ENCODE measurements around the gene RNASE4. TPM values are rescaled to one million over a fixed set of nuclear protein-coding genes. Genes with fewer than 3 reads are reported as not detected.

The RNASE4 gene
- polyA plus RNA-seq, 1 of the 3 experiments (the other 2 are of a cell fraction), result 11.6 TPM

- Histone ChIP-seq H3K9ac (no peak overlapping the region), H3K27ac (ENCODE audit: low read depth in 2 of 2, low read length in 1 of 2) (no peak overlapping the region), H3F3A (replicated peaks; ENCODE audit: insufficient read depth) (peaks cover 3% of the 10 kb centered on the region), H3K27me3 (ENCODE audit: insufficient read depth) (peaks cover 77% of the 10 kb centered on the region), H3K9me3 (no peaks in the 10 kb centered on the region), H3K36me3 (replicated peaks in 1 of 2; ENCODE audit: control insufficient read depth in 1 of 2, insufficient read depth in 2 of 2, low read length in 1 of 2) (no peaks in the 10 kb centered on the region), H3K9me2 (no peaks in the 10 kb centered on the region), H2AFZ (ENCODE audit: low read depth) (no peak overlapping the region), H3K4me1 (ENCODE audit: control insufficient read depth in 1 of 2, insufficient read depth in 2 of 2, low read depth in 1 of 2, low read length in 1 of 2) (no peaks in the 10 kb centered on the region), H3K4me3 (ENCODE audit: low read depth in 2 of 2, low read length in 1 of 2) (no peak overlapping the region), H4K20me1 (ENCODE audit: insufficient read depth) (no peaks in the 10 kb centered on the region), H3K4me2 (no peak overlapping the region), H3K79me2 (ENCODE audit: insufficient read depth) (no peaks in the 10 kb centered on the region)
- ChIA-PET POLR2A (no interaction called here), CTCF (no interaction called here)
- no peak for DNase-seq
- TF ChIP-seq SIN3A (IDR thresholded peaks at IDR 0.05; ENCODE audit: borderline replicate concordance, low read depth, low read length), result no peak
- TF ChIP-seq JUND (IDR thresholded peaks at IDR 0.05), result no peak
- TF ChIP-seq, protein P1, sequence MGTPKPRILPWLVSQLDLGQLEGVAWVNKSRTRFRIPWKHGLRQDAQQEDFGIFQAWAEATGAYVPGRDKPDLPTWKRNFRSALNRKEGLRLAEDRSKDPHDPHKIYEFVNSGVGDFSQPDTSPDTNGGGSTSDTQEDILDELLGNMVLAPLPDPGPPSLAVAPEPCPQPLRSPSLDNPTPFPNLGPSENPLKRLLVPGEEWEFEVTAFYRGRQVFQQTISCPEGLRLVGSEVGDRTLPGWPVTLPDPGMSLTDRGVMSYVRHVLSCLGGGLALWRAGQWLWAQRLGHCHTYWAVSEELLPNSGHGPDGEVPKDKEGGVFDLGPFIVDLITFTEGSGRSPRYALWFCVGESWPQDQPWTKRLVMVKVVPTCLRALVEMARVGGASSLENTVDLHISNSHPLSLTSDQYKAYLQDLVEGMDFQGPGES (IDR thresholded peaks at IDR 0.05; ENCODE audit: low read depth, low read length), result no peak
- TF ChIP-seq, protein P2, sequence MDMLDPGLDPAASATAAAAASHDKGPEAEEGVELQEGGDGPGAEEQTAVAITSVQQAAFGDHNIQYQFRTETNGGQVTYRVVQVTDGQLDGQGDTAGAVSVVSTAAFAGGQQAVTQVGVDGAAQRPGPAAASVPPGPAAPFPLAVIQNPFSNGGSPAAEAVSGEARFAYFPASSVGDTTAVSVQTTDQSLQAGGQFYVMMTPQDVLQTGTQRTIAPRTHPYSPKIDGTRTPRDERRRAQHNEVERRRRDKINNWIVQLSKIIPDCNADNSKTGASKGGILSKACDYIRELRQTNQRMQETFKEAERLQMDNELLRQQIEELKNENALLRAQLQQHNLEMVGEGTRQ (IDR thresholded peaks at IDR 0.05; ENCODE audit: borderline replicate concordance, low read depth, low read length), result no peak
- TF ChIP-seq MAX (IDR thresholded peaks at IDR 0.05; ENCODE audit: low read depth), result no peak
- 13% methylated on average over 4 of the region's 4 CpGs for whole genome bisulfite sequencing (ENCODE audit: low lambda C conversion rate)
Observed at GRCh38 chr14:20656274-20656673, 28.1 kb upstream of the RNASE4 start.

DNA sequence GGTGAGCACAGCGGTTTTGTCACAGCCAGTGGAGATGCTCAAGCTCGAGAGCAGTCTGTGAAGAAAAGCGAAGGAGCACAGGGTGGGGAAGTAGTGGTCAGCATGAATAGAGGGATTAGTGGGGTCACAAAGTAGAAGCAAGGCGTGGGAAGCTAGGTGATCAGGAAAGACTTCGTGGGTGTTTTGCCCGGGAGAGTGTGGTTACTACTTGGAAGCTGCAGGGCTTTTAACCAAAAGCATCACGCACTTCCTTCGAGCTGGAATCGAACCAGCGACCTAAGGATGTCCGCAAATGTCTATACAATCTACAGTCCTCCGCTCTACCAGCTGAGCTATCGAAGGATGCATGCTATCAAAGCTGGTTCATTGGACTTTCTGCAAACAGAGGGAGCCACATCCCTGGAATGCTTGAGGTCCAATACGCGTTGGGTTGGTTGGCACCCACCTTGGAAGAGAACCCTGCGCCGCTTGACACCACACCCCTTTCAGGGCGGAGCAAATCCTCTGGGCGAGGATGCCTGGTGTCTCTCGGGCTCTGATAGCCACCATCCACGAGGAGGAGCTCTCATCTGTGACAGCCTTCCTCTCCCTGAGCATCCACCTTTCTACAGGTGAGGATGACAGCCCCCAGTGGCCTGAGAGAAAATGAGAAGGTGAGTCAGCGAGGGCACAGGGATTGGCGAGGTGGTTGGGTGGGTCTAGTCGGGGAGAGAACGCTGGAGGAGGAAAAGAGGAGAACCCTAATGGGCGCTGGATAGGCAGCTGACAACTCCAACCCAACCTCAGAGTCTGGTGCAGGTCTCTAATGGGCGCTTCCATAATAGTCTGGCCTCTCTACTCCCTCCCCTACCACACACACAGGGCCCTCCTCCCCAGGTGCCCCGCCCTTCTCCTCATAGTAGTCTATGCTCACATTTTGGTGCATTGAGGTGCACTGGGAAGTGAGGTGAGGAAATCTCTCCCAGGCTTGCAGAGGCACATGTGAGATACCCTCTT is 26.8 kb upstream of the RNASE4 start:
- no peaks in the 10 kb centered on the region for H3K36me3 ChIP-seq (replicated peaks in 1 of 2; ENCODE audit: control insufficient read depth in 1 of 2, insufficient read depth in 2 of 2, low read length in 1 of 2)
- H4K20me1 ChIP-seq (ENCODE audit: insufficient read depth), result no peaks in the 10 kb centered on the region
- no peaks in the 10 kb centered on the region for H3K9me3 ChIP-seq
- H3K79me2 ChIP-seq (ENCODE audit: insufficient read depth), result no peaks in the 10 kb centered on the region
- DNase-seq, result no peak
- no peak overlapping the region for H3K9ac ChIP-seq
- ChIA-PET POLR2A (no interaction called here), CTCF (interaction anchor here (0.5 to 0.8 kb wide), 2 partner anchors 15 to 35 kb away, joined by 3 read pairs; no protein-coding TSS in a partner anchor)
- no peak for TF ChIP-seq NRF1 (IDR thresholded peaks at IDR 0.05; ENCODE audit: low read depth, low read length)
- TF ChIP-seq NFIC (IDR thresholded peaks at IDR 0.05; ENCODE audit: borderline replicate concordance), result no peak
- TF ChIP-seq SIN3A (IDR thresholded peaks at IDR 0.05; ENCODE audit: borderline replicate concordance, low read depth, low read length), result no peak
- TF ChIP-seq POLR2AphosphoS5 (IDR thresholded peaks at IDR 0.05; ENCODE audit: low read depth, low read length), result no peak
- TF ChIP-seq, protein P1 (IDR thresholded peaks at IDR 0.05; ENCODE audit: low read depth, low read length), result no peak
- TF ChIP-seq MXI1 (IDR thresholded peaks at IDR 0.05; ENCODE audit: low read depth, low read length), result no peak
- TF ChIP-seq MEF2A (IDR thresholded peaks at IDR 0.05; ENCODE audit: borderline replicate concordance, low read depth), result no peak
- TF ChIP-seq FOSL2 (IDR thresholded peaks at IDR 0.05; ENCODE audit: borderline replicate concordance, low read depth), result no peak
- peaks cover 82% of the 10 kb centered on the region for H3K27me3 ChIP-seq (ENCODE audit: insufficient read depth)
- no peaks in the 10 kb centered on the region for H3K9me2 ChIP-seq
- H3K4me3 ChIP-seq (ENCODE audit: low read depth in 2 of 2, low read length in 1 of 2), result no peak overlapping the region
- 5% methylated on average over 26 of the region's 28 CpGs for WGBS (ENCODE audit: low lambda C conversion rate)
- peaks cover 3% of the 10 kb centered on the region for H3F3A ChIP-seq (replicated peaks; ENCODE audit: insufficient read depth)
- no peak overlapping the region for H3K27ac ChIP-seq (ENCODE audit: low read depth in 2 of 2, low read length in 1 of 2)
- no peak overlapping the region for H3K4me2 ChIP-seq
- H3K4me1 ChIP-seq (ENCODE audit: control insufficient read depth in 1 of 2, insufficient read depth in 2 of 2, low read depth in 1 of 2, low read length in 1 of 2), result no peaks in the 10 kb centered on the region
- H2AFZ ChIP-seq (ENCODE audit: low read depth), result no peak overlapping the region
